Erythroblast (primary cell): ENCODE data around the gene MZB1.

Experiments used
- GATA1 ChIP-seq: IDR thresholded peaks from 2 replicates; pipeline ENCODE4 v1.6.1; 2011; ENCODE audit warnings: low read depth, mild to moderate bottlenecking, control low read depth, low read length, moderate library complexity
- POLR2A ChIP-seq: IDR thresholded peaks from 2 replicates; pipeline ENCODE4 v1.6.1; 2011; ENCODE audit warnings: mild to moderate bottlenecking, low read length

DNA sequence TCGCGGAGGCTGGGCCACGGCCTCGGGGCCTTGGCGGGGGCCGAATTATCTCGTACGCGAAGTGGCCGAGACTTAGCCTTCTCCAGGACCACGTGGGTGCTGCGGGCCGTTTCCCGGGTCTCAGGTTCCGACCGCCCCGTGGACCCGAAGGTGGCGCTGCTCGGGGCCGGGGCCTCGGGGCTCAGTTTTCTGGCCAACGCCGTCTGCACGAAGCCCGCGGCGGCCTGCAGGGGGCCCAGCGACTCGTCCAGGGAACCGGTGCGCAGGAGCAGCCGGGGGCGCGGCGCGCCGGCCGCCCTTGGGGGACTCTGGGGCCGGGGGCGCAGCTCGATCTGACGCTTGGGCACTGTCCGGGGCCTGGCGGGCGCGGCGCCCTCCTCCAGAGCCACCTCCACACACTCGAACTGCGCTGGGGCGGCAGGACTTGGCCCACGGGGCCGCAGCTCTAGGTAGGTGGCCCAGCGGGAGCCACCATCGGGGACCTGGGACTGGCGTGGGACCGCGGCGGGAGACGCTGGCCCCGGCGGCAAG is 4.5 kb upstream of the MZB1 start:
- no peak for TF ChIP-seq POLR2A
- TF ChIP-seq GATA1, result no peak
